ENCODE measurements around the gene CNIH1. TPM values are rescaled to one million over a fixed set of nuclear protein-coding genes. Genes with fewer than 3 reads are reported as not detected.
A peak's percentile ranks its signal among the peaks of the same experiment; 100 is the strongest.
"Not testable (repeated sequence)": the region's sequence is repeated elsewhere in the genome, so short reads cannot be mapped to it uniquely, and the experiment has no call there.

CNIH1 gene
- total RNA-seq, 3 donors from 2014 or later = 77.4 to 87.8 (median 81.6) TPM

DNA sequence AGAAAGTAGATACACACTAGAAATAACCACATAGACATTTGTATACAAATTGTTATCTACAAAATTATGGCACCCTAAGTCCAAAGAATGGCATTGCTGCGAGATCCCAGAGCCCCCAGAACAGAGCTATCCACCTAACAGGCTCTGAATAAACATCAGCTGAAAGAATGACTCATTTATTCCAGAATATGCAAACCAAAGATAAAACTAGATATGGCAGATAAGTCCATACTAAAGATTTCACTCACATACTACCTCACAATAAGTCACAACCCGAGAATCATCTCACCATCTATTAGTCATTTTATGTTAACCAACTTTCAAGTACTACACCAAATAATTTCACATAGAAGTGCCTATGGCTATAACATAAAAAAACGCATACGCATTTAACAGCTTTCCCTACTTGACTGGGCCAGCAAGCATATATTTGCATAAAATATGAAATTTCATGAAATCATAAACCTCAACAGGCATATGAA is 5.6 kb downstream of the CNIH1 start:
- peaks cover 40% of the 10 kb centered on the region for H3K36me3 Mint-ChIP-seq (ENCODE audit: insufficient read depth)

DNA sequence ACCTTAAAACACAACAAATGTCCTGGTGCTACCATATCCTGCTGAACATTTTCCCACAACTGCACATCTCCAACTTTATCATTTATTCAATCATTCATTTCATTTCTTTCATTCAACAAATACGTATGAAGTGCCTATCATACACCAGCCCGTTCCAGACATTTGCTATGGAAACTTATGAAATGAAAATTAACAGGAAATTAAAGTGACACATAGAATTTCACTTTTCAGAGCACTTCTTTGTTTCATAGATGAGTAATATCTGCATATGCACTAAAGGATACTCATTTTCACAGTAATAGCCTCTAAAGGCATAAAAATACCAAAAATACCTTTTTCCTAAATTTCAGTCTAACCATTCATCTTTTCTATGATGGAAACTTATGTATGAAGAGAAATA is 12.6 kb downstream of the CNIH1 start:
- Mint-ChIP-seq H3K4me1 (ENCODE audit: low read depth) (peaks cover 28% of the 10 kb centered on the region), H3K9me3 (no peaks in the 10 kb centered on the region), H3K36me3 (ENCODE audit: insufficient read depth) (peaks cover 42% of the 10 kb centered on the region), H3K27me3 (ENCODE audit: low read depth) (no peaks in the 10 kb centered on the region), H3K4me3 (no peak overlapping the region)
- ATAC-seq (peak; percentile 69 to 80), DNase-seq (no peak)

More for the DNA sequence above, 5.6 kb downstream of the CNIH1 start:
- no peak for DNase-seq
- peak; percentile 98 to 99 for ATAC-seq
- H3K4me1 Mint-ChIP-seq (ENCODE audit: low read depth) = peaks cover 74% of the 10 kb centered on the region
- H3K4me3 Mint-ChIP-seq = peak overlapping the region; percentile 48
- no peaks in the 10 kb centered on the region for H3K27me3 Mint-ChIP-seq (ENCODE audit: low read depth)
- H3K9me3 Mint-ChIP-seq = no peaks in the 10 kb centered on the region

DNA sequence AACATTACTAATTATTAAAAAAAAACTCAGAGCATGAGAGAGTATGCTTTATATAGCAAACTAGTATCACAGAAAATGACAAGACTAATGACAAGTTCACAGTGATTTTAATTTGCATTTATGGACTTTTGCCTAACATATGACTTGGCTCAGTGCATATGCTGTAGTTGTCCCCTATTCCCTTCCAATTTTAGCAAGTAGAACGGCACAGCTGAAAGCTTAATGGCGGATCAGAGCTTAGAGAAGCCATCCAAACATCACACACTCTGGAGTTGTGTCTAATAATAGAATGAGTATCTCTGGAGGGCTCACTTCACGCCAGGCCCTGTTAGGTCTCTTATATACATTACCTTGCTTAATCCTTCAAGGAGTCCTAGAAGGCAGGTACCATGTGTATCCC is 13.3 kb downstream of the CNIH1 start:
- Mint-ChIP-seq H3K9me3 (no peaks in the 10 kb centered on the region), H3K4me1 (ENCODE audit: low read depth) (peaks cover 22% of the 10 kb centered on the region), H3K4me3 (no peak overlapping the region), H3K27me3 (ENCODE audit: low read depth) (no peaks in the 10 kb centered on the region), H3K36me3 (ENCODE audit: insufficient read depth) (peaks cover 42% of the 10 kb centered on the region)
- DNase-seq = no peak
- no peak for ATAC-seq

DNA sequence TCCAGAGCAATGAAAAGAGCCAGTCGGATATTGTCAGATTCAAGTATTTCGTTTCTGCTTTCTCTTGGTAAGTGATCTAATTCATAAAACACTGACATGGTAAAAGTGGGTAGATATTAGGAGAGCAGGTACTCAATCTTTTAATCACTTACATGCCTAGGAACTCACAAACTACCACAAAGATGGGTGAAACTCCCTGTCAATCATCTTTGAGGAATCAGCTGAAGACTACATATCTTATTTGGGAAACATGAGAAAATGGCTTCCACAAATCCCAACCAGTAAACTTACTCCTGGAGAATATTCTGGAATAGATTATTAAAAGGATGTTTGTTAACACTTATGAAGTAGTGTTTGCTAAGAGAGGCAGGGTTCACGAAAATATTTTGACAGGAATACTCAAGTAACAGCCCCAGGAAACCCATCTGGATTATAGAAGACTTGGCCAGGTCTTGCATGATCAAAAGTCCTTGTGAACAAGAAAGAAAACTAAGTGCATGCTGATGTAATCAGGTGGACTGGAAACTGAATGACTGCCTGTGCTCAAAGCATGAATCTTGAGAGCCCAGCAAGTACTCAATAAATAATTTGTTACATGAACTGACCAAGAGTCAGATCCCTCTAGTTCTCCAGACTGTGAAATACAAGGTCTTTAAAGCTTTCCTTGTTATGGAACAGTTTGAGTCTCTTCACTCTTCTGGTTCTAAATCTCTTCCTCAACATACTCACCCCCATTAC is 15.5 kb downstream of the CNIH1 start:
- no peaks in the 10 kb centered on the region for H3K9me3 Mint-ChIP-seq
- no peaks in the 10 kb centered on the region for H3K27me3 Mint-ChIP-seq (ENCODE audit: low read depth)
- H3K4me1 Mint-ChIP-seq (ENCODE audit: low read depth) = peaks cover 15% of the 10 kb centered on the region
- no peak for ATAC-seq
- H3K36me3 Mint-ChIP-seq (ENCODE audit: insufficient read depth) = peaks cover 38% of the 10 kb centered on the region
- no peak overlapping the region for H3K4me3 Mint-ChIP-seq
- no peak for DNase-seq

DNA sequence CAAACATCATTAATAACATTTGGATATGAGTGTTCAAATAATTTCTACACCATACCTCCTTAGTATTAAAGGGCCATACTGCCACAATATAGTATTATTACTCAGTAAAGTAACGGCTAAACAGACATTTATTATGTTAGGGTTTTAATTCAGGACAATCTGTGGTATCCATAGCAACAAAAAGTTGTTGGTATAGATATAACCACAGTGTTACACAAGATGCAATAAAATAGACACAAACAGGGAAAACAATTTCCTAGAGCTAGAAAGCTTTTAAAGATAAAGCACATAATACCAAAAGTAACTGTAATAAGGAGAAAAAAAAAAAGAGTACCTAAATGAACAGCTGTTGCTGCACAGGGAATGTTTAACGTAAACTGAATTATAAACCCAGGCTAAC is 16.1 kb downstream of the CNIH1 start:
- DNase-seq = no peak
- Mint-ChIP-seq H3K9me3 (no peaks in the 10 kb centered on the region), H3K27me3 (ENCODE audit: low read depth) (no peaks in the 10 kb centered on the region), H3K36me3 (ENCODE audit: insufficient read depth) (peaks cover 35% of the 10 kb centered on the region), H3K4me1 (ENCODE audit: low read depth) (peaks cover 17% of the 10 kb centered on the region), H3K4me3 (no peak overlapping the region)
- no peak for ATAC-seq

DNA sequence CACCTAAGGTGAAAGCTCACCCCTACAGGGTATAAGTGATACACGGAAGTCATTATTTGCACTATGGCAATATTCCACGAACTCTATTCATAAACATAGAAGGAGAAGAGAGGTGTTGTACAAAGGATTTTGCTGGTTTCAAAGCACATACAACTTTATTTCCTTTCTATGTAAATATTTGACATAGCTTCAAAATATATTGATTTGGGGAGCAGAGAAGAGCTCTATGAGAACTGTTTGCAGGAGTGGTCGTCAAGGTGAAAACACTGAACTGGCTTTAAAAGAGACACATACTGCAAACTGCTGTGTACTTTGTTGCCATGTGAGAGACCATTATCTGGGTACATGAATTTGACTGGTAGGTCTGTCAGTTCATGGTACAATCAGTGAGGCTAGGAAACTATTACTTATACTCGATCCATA is 16.7 kb downstream of the CNIH1 start:
- DNase-seq (no peak), ATAC-seq (no peak)
- H3K36me3 Mint-ChIP-seq (ENCODE audit: insufficient read depth) = peaks cover 30% of the 10 kb centered on the region
- peaks cover 17% of the 10 kb centered on the region for H3K4me1 Mint-ChIP-seq (ENCODE audit: low read depth)
- H3K9me3 Mint-ChIP-seq = no peaks in the 10 kb centered on the region
- H3K4me3 Mint-ChIP-seq = no peak overlapping the region
- H3K27me3 Mint-ChIP-seq (ENCODE audit: low read depth) = no peaks in the 10 kb centered on the region

DNA sequence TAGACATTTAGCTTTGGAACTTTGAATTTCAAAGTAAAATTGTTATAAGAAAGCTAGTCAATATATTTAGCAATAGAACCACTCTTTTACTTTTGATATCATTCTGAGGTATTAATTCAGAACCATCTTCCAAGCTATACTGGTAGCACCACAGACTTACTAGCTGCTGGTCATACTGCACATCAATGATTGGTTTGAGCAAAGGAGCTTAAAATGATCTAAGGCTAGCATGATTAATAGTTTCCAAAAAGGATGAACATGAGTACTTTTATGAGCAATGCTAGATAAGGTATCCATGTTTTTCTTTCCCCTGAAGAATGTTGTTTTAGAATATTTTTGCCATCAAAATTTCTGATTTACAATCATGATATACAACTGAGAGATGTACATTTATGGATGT is 17.2 kb downstream of the CNIH1 start:
- Mint-ChIP-seq H3K27me3 (ENCODE audit: low read depth) (no peaks in the 10 kb centered on the region), H3K36me3 (ENCODE audit: insufficient read depth) (peaks cover 26% of the 10 kb centered on the region), H3K4me3 (no peak overlapping the region), H3K4me1 (ENCODE audit: low read depth) (peaks cover 14% of the 10 kb centered on the region), H3K9me3 (no peaks in the 10 kb centered on the region)
- ATAC-seq (no peak), DNase-seq (no peak)

DNA sequence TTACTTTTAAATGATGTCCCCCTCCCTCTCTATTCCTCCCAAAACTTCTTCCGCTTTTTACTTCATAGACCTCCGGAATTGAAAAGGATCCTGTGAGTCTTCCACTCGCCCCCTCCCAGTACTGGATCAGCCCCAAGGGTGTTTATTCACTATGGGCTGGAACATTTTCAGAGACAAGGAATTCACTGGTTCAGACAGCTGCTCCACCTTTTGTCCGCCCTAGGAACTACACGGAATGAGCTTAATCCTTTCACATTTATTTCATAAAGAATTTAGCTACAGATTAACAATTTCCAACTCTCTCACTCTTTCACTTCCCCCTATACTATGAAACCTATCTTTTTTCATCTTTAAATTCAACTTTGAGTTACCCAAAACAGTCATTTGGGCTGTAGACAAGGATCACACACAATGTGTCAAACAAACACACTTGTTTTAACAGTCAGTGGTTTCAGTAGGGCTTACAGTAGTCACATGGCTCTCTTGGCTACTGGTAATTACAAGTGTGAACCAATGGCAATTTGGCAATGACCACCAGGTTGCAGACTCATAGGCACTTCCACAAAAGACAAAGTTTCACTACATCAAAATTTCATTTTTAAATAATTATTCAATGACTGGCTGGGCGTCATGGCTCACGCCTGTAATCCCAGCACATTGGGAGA is 20.6 kb downstream of the CNIH1 start:
- no peak for DNase-seq
- Mint-ChIP-seq H3K9me3 (no peaks in the 10 kb centered on the region), H3K27me3 (ENCODE audit: low read depth) (no peaks in the 10 kb centered on the region), H3K4me1 (ENCODE audit: low read depth) (peaks cover 6% of the 10 kb centered on the region), H3K36me3 (ENCODE audit: insufficient read depth) (peaks cover 11% of the 10 kb centered on the region), H3K4me3 (no peak overlapping the region)
- peak; percentile 48 to 58 for ATAC-seq

DNA sequence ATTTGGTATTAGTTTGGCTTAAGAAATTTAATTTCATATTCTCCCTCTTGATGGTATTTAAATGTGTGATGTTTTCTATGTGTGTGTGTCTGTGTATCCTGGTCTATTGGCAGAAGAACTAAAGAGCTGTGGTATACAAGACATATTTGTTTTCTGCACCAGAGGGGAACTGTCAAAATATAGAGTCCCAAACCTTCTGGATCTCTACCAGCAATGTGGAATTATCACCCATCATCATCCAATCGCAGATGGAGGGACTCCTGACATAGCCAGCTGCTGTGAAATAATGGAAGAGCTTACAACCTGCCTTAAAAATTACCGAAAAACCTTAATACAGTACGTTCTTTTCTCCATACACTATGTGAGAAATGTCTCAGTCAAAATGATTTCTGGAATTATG is 29.8 kb downstream of the CNIH1 start:
- H3K4me1 Mint-ChIP-seq (ENCODE audit: low read depth) = no peaks in the 10 kb centered on the region
- H3K36me3 Mint-ChIP-seq (ENCODE audit: insufficient read depth) = peaks cover 4% of the 10 kb centered on the region
- DNase-seq (no peak), ATAC-seq (no peak)
- no peak overlapping the region for H3K4me3 Mint-ChIP-seq
- no peaks in the 10 kb centered on the region for H3K9me3 Mint-ChIP-seq
- H3K27me3 Mint-ChIP-seq (ENCODE audit: low read depth) = no peaks in the 10 kb centered on the region

DNA sequence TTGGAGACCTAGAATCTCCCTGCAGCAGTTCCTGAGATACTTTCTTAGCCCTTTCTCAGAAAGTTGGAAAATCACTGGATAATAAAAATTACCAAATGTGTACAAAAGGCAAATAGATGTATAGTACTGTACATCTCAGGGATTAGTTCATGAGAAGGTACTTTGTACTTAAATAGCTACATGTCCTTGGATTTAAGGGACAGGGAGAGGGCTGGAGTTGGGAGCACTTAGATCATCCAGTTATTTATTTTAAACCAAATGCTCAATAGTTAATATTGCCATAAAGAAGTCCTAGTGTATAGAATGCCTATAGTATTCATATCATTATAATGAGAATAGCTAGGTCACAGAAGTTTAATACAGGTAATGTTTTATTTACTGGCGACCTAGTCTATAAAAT is 31.0 kb downstream of the CNIH1 start:
- H3K27me3 Mint-ChIP-seq (ENCODE audit: low read depth) = no peaks in the 10 kb centered on the region
- ATAC-seq (no peak), DNase-seq (no peak)
- H3K9me3 Mint-ChIP-seq = no peaks in the 10 kb centered on the region
- no peaks in the 10 kb centered on the region for H3K4me1 Mint-ChIP-seq (ENCODE audit: low read depth)
- H3K36me3 Mint-ChIP-seq (ENCODE audit: insufficient read depth) = peaks cover 7% of the 10 kb centered on the region
- H3K4me3 Mint-ChIP-seq = no peak overlapping the region

DNA sequence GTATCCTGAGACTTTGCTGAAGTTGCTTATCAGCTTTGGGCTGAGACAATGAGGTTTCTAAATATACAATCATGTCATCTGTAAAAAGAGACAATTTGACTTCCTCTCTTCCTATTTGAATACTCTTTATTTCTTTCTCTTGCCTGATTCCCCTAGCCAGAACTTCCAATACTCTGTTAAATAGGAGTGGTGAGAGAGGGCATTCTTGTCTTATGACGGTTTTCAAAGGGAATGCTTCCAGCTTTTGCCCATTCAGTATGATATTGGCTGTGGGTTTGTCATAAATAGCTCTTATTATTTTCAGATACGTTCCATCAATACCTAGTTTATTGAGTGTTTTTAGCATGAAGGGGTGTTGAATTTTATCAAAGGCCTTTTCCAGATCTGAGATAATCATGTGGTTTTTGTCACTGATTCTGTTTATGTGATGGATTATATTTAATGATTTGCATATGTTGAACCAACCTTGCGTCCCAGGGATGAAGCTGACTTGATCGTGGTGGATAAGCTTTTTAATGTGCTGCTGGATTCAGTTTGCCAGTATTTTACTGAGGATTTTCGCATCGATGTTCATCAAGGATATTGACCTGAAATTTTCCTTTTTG is 37.7 kb downstream of the CNIH1 start:
- H3K36me3 Mint-ChIP-seq (ENCODE audit: insufficient read depth); ATAC-seq; H3K4me1 Mint-ChIP-seq (ENCODE audit: low read depth); H3K9me3 Mint-ChIP-seq; DNase-seq; H3K4me3 Mint-ChIP-seq; H3K27me3 Mint-ChIP-seq (ENCODE audit: low read depth): not testable (repeated sequence)

DNA sequence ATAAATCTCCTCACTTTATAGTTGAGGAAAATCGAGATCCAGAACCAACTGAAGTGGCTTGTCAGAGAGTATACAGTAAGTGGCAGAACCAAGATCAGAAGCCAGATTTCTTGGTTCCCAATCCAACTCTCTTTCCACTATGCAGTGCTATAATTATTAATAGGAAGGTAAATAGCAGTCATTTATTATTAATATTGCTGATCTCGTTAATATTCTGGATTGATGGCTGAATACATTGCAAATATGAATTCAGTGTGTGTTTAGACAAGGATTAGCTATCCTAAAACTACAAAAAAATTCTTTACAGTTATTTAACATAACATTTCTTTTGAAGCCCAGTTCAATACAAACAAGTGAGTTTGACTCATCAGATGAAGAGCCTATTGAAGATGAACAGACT is 41.6 kb downstream of the CNIH1 start:
- Mint-ChIP-seq H3K27me3 (ENCODE audit: low read depth) (no peaks in the 10 kb centered on the region), H3K36me3 (ENCODE audit: insufficient read depth) (no peaks in the 10 kb centered on the region), H3K9me3 (no peaks in the 10 kb centered on the region), H3K4me3 (no peak overlapping the region), H3K4me1 (ENCODE audit: low read depth) (peaks cover 15% of the 10 kb centered on the region)
- DNase-seq (no peak), ATAC-seq (no peak)

DNA sequence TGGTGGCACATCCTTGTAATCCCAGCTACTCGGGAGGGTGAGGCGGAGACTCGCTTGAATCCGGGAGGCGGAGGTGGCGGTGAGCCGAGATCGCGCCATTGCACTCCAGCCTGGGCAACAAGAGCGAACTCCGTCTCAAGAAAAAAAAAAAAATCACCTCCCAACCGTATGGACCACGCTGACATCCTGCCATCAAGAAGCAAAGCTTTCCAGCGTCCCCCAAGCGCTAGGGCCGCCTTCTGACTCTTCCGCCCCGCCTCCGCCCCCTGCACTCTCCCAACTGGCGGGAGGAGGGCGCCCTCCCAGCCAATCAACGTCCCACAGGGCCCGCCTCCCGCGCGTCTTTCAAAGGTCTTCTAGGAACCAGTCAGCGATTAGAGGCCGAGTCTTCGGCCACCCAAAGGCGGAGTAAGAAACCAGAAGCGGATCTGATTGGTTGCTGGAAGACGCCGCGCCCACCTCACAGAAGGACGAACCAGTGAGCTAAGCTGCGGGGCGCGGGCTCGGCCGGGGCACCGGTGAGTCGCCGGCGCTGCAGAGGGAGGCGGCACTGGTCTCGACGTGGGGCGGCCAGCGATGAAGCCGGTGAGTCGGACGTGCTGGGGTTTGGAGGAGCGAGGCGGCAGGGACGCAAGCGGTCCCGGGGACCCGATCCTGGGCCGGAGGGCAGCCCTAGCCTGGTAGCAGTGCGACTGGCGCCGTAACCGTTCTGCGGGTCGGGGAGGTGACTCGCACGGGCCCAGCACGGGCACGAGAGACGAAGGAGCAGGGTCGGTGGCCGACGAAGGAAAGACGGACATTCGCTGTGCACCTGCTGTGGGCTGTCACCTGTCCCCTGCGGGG is 44.5 kb downstream of the CNIH1 start, which contains the start of gene CDKN3:
Gene CDKN3, plus strand, starts transcription at position 515 of the 843 bp plus-strand sequence. Its CDS starts 62 bp downstream, at position 577.
- Mint-ChIP-seq H3K4me3 (peak within 1 kb of the TSS; percentile 76), H3K27me3 (ENCODE audit: low read depth) (no peaks in the 10 kb centered on the region), H3K9me3 (no peaks in the 10 kb centered on the region), H3K36me3 (ENCODE audit: insufficient read depth) (no peaks in the 10 kb centered on the region), H3K4me1 (ENCODE audit: low read depth) (peaks cover 15% of the 10 kb centered on the region)
- peak; percentile 97 for ATAC-seq
- DNase-seq = peak; percentile 94

DNA sequence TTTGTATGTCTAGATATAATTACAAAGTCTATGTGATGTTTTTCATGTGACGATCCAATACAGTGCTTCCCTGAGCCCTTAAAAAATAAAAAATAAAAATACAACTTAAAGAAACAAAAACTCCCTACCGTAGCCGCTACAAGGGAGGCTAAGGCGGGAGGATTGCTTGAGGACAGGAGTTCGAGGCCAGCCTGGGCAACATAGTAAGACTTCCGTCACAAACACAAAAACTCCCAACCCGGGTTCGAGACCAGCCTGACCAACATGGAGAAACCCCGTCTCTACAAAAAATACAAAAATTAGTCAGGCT is 45.0 kb downstream of the CNIH1 start:
- Mint-ChIP-seq H3K27me3 (ENCODE audit: low read depth) (no peaks in the 10 kb centered on the region), H3K4me3 (peak overlapping the region; percentile 76), H3K9me3 (no peaks in the 10 kb centered on the region), H3K36me3 (ENCODE audit: insufficient read depth) (no peaks in the 10 kb centered on the region), H3K4me1 (ENCODE audit: low read depth) (peaks cover 15% of the 10 kb centered on the region)
- DNase-seq = no peak
- ATAC-seq = no peak

Measured in activated T-cell treated with anti-CD3 and anti-CD28 coated beads, Interleukin-2, amount 50 U/mL, for 4 hours (primary cell).